Testis (tissue), 2 donors: ENCODE data around the gene FRMD7.

ENCODE experiments used
- CTCF ChIP-seq, 3 experiments: fragments of 450-650 bp in 2 of 3; fragments of 200-600 bp in 1 of 3; sonication (generic) in 1 of 3; IDR thresholded peaks; one replicate each; pipeline ENCODE4 v1.5.1; 2016 to 2019; ENCODE audit warnings: antibody characterized with exemption in 3 of 3, mild to moderate bottlenecking in 2 of 3, moderate library complexity in 1 of 3
- POLR2A ChIP-seq: fragments of 450-650 bp; IDR thresholded peaks from one replicate; pipeline ENCODE4 v1.6.1; 2017; ENCODE audit warnings: antibody characterized with exemption, mild to moderate bottlenecking, moderate library complexity

GRCh38 chrX:132171478-132171877 lies 43.7 kb upstream of the FRMD7 start:
- TF ChIP-seq CTCF (IDR thresholded peaks at IDR 0.05) (no peak), POLR2A (no peak)
